Stimulated activated CD8-positive, alpha-beta memory T cell treated with anti-CD3 and anti-CD28 coated beads, Interleukin-12 subunit alpha, Interleukin-12 subunit beta, amount 100 ng/mL, for 24 hours (primary cell): ENCODE results near the gene EXOG.
A peak's percentile ranks its signal among the peaks of the same experiment; 100 is the strongest.

Source experiments
- DNase-seq: peaks from one replicate; pipeline ENCODE4 v3.0.0-alpha.2; 2020; ENCODE audit errors: extremely low read depth

Gene EXOG

GRCh38 chr3:38496131-38496910, at the start of gene EXOG:
EXOG (plus strand) TSS chr3:38496340; CDS start chr3:38496368, 28 bp downstream.
- DNase-seq, result peak; percentile 84

DNA sequence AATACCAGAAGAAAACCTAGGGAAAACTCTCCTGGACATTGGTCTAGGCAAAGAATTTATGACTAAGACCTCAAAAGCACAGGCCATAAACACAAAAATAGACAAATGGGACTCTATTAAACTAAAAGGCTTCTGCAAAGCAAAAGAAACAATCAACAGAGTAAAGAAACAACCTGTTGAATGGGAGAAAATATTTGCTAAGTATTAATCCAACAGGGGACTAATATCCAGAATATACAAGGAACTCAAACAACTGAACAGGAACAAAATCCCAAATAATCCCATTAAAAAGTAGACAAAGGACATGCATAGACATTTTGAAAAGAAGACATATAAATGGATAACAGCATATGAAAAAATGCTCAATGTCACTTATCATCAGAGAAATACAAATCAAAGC, 49.3 kb upstream of the EXOG start:
- no peak for DNase-seq

- DNase-seq, result no peak
These were observed 45.3 kb upstream of the EXOG start for GRCh38 chr3:38450853-38451252.

DNA sequence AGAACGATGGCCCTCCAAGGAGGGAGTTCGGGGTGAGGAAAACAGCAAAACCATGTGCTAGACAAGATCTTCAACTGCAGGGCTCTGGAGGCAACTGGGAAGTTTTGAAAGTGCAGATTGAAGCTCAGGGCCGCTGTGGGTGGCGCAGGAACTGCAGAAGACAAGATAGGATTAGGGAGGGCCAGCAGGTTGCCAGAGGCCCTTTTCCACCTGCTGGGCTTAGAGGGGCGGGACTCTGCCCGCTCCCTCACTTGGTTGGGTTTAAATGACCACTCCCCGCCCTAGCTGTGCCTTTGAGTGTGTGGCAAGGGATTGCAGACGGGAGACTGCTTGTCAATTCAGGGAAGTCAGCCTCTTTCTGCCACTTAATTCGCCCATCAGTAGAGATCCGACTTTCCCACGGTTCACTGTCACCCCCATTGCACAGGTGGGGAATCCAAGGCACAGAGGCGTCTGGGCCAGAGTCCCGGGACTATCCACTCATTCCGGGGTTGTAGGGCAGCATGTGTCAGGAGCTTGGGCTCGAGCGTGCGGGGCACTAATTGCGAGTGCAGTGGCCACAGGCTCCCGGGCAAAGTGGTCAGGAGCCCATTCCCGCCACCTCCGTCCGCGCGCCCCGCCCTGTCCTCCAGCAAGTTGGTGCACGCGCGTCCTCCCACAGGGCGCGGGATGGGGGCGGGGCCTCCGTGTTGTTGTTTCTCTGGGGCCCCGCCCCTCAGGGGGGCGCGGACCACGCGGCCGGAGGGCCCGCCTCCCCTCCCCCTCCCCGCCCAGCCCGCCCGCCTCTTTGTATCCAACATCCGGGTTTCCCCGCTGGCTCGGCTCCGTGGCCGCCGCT, 42.8 kb upstream of the EXOG start, which contains the start of gene ACVR2B:
Gene ACVR2B (plus strand): TSS at position 816 of the 838 bp plus-strand sequence. CDS start 433 bp downstream, outside the sequence.
- peak; percentile 54 for DNase-seq

DNA sequence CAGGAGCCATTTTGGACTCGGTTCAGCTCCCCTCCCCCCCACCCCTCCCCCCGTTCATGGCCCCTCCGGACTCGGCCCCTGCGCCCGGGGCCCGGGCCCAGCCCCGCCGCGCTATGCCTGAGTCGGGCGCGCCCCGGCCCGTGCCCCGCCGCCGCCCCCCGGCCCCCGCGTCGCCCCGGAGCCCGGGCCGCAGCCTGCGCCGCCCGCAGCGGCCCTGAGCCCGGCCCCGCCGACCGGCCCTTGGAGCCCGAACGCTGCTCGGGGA, 42.3 kb upstream of the EXOG start:
- DNase-seq, result no peak

GRCh38 chr3:38454178-38454883, 41.8 kb upstream of the EXOG start:
- DNase-seq, result no peak

GRCh38 chr3:38454884-38455638, 41.1 kb upstream of the EXOG start:
- no peak for DNase-seq

- DNase-seq, result no peak
These were observed 40.3 kb upstream of the EXOG start for GRCh38 chr3:38455639-38456430.

- DNase-seq, result no peak
These were observed 38.8 kb upstream of the EXOG start for GRCh38 chr3:38457111-38458003.

GRCh38 chr3:38458796-38459498, 37.2 kb upstream of the EXOG start:
- no peak for DNase-seq

- no peak for DNase-seq
These were observed 36.6 kb upstream of the EXOG start for GRCh38 chr3:38459499-38460048.

DNA sequence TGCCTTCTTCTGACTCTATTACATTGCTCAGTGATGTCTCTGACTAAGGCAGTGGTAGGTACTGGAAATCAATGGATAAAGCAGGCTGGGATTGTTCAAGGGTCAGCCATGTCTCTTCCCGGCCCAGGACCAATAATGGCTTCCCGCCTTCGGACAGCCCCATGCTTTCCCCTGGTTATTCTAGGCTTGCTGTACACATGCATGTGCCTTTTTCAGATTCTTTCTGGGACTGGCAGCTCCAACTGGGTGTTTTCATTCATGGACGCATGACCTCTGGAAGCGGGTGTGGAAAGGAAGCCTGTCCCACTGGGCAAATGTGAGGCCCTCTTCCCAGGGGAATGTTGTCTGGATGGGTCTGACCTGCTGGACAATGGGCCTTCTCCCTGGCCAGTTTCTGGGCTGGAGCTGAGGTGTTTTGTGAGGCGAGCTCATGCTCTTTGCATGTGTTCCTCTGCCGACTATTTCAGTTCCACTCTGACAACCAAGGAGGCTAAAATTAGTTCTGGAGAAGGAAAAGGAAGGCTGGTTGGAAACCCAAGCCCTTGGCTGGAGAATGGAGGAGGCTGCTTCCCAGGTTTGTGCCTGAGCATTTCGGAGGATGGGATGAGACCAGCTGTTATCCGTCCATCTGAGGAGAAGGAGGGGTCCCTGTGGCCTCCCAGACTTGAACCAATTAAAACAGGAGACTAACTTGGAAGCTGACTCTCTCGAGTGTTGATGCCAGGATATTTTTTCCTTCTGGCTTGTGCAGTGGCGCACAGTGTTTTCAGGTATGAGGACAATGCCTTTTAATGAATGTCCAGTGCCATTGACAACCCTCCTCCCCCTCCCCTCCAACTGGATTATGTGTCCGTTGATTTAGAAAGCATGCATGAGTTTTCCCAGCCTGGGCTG, 35.5 kb upstream of the EXOG start:
- no peak for DNase-seq

DNA sequence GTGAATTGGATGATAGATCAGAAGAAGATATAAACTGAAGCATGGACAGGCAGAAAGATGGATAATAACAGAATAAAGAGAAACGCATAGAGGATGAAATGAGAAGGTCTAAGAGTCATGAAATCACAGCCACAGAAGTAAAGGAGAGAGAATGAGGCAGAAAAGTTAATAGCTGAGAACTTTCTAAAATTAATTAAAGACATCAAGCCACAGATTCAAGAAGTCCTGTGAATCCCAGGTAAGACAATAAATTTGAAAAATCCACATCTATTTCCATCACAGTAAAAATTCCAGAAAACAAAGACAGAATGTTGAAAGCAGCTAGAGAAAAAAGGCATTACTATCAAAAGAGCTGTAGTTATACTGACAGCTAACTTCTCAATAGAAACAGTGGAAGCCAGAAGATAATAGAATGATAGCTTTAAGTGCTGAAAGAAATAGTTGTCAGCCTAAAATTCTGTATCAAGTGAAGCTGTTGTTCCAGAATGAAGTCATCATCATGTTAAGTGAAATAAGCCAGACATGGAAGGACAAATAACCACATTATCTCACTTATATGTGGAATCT, 30.5 kb upstream of the EXOG start:
- DNase-seq, result no peak

DNA sequence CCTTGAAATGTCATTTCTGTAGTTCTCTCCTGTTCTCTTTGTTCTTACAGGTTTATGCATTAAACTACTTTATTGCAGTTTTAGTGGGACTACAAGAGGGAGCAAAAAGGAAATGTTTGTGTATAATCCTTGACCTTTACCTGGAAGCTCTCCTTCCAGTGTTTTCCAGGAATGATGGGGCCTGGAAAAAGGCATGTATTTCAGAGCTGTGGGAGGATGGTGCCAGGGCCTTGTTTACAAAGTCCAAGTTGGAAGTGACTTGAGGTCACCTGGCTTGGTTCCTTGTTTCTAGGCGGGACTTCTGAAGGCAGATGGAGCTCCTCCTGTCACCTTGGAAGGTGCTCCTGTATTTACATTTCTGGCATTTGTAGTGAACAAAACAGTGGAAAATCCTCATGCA, 27.4 kb upstream of the EXOG start:
- no peak for DNase-seq

GRCh38 chr3:38469852-38470251, 26.3 kb upstream of the EXOG start:
- DNase-seq, result no peak

DNA sequence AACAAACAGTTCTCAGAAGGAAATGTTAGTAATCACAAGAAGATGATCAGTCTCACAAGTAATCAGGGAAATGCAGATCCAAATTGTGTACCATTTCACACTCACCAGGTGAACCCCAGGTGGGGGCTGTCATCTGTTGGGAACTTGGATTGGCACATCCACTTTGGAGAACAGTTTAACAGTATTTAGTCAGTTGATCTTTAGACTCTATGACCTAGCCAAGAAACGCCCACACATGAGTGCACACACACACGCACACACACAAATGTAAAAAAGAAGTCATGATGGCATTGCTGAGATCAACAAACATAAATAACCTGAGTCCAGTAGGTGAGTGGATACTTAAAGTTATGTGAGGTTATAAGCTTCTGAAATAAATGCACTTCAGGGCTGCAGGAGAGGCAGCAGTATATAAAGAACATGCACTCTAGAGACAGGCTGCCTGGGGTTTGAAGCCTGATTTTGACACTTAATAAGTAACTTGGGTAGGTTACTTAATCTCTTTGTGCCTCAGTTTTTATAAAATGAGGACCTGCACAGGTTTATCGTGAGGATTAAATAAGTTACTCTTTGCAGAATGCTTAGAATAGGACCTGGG, 24.8 kb upstream of the EXOG start:
- DNase-seq, result no peak

DNA sequence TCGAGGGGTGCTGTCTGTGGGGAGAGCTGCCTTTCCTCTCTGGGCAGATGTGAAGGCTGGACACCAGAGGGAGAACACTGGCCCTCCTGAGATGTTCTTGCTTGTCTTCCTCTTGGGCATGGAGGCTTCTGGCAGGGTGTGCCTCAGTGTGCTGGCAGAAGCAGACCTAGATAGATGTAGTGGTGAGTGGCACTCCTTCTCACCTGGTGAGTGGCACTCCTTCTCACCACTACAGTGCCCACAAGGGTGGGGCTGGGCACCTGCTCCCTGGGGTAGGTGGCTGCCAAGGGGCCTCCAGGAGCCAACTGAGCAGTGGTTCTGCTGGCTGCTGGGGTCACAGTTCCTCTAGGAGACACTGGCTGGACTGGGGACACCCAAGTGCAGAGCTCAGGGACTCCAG, 23.8 kb upstream of the EXOG start:
- no peak for DNase-seq
